ENCODE results near the gene LYRM4.

LYRM4 gene

DNA sequence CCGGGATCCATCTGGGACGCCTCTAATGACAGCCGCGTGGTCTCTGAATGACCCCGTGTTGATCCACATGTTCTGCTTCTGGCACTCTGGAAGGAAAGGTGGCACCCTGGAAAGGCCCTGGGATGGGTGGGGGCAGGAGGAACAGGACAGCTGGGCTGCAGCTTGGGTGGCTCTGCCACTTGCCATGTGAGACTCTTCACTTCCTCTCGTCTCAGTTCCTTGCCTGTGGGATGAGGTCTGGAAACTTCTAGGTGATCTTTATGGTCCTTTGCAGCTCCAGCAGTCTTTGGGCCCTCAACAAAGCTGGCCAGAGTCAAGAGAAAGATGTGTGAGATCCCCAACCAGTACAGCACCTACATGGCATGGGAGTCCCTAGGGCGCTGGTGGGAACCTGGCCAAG, 149.1 kb downstream of the LYRM4 start:
- Histone ChIP-seq H3K4me3 (ENCODE audit: insufficient read depth, low read length, poor library complexity, severe bottlenecking) (no peak overlapping the region), H3K27me3 (ENCODE audit: low read length) (no peaks in the 10 kb centered on the region), H3K9me3 (ENCODE audit: insufficient read depth, low read length) (no peaks in the 10 kb centered on the region), H4K20me1 (ENCODE audit: low read depth, low read length) (no peaks in the 10 kb centered on the region), H3K9me2 (replicated peaks; ENCODE audit: insufficient read depth, low read length) (no peaks in the 10 kb centered on the region), H3K27ac (ENCODE audit: low read depth, low read length) (no peak overlapping the region), H3F3A (ENCODE audit: insufficient read depth) (no peaks in the 10 kb centered on the region), H3K9ac (ENCODE audit: low read length) (no peak overlapping the region), H3K36me3 (ENCODE audit: low read length) (no peaks in the 10 kb centered on the region), H3K79me2 (ENCODE audit: insufficient read depth, low read length) (no peaks in the 10 kb centered on the region), H2AFZ (ENCODE audit: low read depth, low read length, severe bottlenecking) (no peak overlapping the region), H3K4me2 (ENCODE audit: low read depth, low read length, poor library complexity, severe bottlenecking) (no peak overlapping the region)
- TF ChIP-seq EZH2phosphoT487 (conservative IDR thresholded peaks at IDR 0.05; ENCODE audit: low read length) = no peak
- TF ChIP-seq, protein P1, sequence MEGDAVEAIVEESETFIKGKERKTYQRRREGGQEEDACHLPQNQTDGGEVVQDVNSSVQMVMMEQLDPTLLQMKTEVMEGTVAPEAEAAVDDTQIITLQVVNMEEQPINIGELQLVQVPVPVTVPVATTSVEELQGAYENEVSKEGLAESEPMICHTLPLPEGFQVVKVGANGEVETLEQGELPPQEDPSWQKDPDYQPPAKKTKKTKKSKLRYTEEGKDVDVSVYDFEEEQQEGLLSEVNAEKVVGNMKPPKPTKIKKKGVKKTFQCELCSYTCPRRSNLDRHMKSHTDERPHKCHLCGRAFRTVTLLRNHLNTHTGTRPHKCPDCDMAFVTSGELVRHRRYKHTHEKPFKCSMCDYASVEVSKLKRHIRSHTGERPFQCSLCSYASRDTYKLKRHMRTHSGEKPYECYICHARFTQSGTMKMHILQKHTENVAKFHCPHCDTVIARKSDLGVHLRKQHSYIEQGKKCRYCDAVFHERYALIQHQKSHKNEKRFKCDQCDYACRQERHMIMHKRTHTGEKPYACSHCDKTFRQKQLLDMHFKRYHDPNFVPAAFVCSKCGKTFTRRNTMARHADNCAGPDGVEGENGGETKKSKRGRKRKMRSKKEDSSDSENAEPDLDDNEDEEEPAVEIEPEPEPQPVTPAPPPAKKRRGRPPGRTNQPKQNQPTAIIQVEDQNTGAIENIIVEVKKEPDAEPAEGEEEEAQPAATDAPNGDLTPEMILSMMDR (IDR thresholded peaks at IDR 0.05; ENCODE audit: insufficient read depth, low read length, poor library complexity, severe bottlenecking) = no peak

- Histone ChIP-seq H3K4me3 (ENCODE audit: insufficient read depth, low read length, poor library complexity, severe bottlenecking) (no peak overlapping the region), H3K27ac (ENCODE audit: low read depth, low read length) (no peak overlapping the region), H2AFZ (ENCODE audit: low read depth, low read length, severe bottlenecking) (no peak overlapping the region), H3K4me2 (ENCODE audit: low read depth, low read length, poor library complexity, severe bottlenecking) (no peak overlapping the region), H3K27me3 (ENCODE audit: low read length) (no peaks in the 10 kb centered on the region), H3K79me2 (ENCODE audit: insufficient read depth, low read length) (no peaks in the 10 kb centered on the region), H3K36me3 (ENCODE audit: low read length) (no peaks in the 10 kb centered on the region), H3F3A (ENCODE audit: insufficient read depth) (no peaks in the 10 kb centered on the region), H4K20me1 (ENCODE audit: low read depth, low read length) (no peaks in the 10 kb centered on the region), H3K9me2 (replicated peaks; ENCODE audit: insufficient read depth, low read length) (no peaks in the 10 kb centered on the region), H3K9ac (ENCODE audit: low read length) (no peak overlapping the region), H3K9me3 (ENCODE audit: insufficient read depth, low read length) (no peaks in the 10 kb centered on the region)
- TF ChIP-seq, protein P1 (IDR thresholded peaks at IDR 0.05; ENCODE audit: insufficient read depth, low read length, poor library complexity, severe bottlenecking) = no peak
- TF ChIP-seq EZH2phosphoT487 (conservative IDR thresholded peaks at IDR 0.05; ENCODE audit: low read length) = no peak
These were observed 150.5 kb downstream of the LYRM4 start for GRCh38 chr6:5110246-5110645.

DNA sequence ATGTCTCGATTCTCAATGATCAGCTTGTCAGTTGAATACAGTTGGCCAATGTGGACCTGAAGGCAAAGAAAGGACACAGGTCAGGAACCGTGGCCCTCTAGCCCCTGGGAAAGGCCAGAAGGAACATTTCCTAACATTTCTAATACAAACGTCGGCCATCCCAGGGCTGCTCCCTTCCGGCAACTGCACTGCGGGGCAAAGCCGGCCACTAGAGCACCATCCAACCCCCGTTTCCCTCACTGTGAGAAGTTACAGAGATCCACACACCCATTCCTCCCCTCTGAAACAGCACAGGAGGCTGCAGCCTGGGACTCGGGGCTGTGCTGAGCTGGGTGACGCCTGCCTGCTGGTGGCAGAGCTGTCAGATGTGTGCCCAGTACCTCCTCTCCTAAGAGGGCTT, 151.3 kb downstream of the LYRM4 start:
- Histone ChIP-seq H3K79me2 (ENCODE audit: insufficient read depth, low read length) (no peaks in the 10 kb centered on the region), H3K4me2 (ENCODE audit: low read depth, low read length, poor library complexity, severe bottlenecking) (no peak overlapping the region), H2AFZ (ENCODE audit: low read depth, low read length, severe bottlenecking) (no peak overlapping the region), H3K9ac (ENCODE audit: low read length) (no peak overlapping the region), H3K27ac (ENCODE audit: low read depth, low read length) (no peak overlapping the region), H3K36me3 (ENCODE audit: low read length) (no peaks in the 10 kb centered on the region), H3K9me3 (ENCODE audit: insufficient read depth, low read length) (no peaks in the 10 kb centered on the region), H3K9me2 (replicated peaks; ENCODE audit: insufficient read depth, low read length) (no peaks in the 10 kb centered on the region), H3F3A (ENCODE audit: insufficient read depth) (no peaks in the 10 kb centered on the region), H4K20me1 (ENCODE audit: low read depth, low read length) (no peaks in the 10 kb centered on the region), H3K4me3 (ENCODE audit: insufficient read depth, low read length, poor library complexity, severe bottlenecking) (no peak overlapping the region), H3K27me3 (ENCODE audit: low read length) (no peaks in the 10 kb centered on the region)
- TF ChIP-seq EZH2phosphoT487 (conservative IDR thresholded peaks at IDR 0.05; ENCODE audit: low read length) = no peak
- TF ChIP-seq, protein P1 (IDR thresholded peaks at IDR 0.05; ENCODE audit: insufficient read depth, low read length, poor library complexity, severe bottlenecking) = no peak

Data from SU-DHL-6 (cell line).